ELR (cell line): ENCODE data around the gene CD180.
A peak's percentile ranks its signal among the peaks of the same experiment; 100 is the strongest.

ENCODE experiments used
- DNase-seq: peaks from one replicate; pipeline ENCODE4 v3.0.0-alpha.2; 2015; ENCODE audit warnings: low read depth

The CD180 gene

DNA sequence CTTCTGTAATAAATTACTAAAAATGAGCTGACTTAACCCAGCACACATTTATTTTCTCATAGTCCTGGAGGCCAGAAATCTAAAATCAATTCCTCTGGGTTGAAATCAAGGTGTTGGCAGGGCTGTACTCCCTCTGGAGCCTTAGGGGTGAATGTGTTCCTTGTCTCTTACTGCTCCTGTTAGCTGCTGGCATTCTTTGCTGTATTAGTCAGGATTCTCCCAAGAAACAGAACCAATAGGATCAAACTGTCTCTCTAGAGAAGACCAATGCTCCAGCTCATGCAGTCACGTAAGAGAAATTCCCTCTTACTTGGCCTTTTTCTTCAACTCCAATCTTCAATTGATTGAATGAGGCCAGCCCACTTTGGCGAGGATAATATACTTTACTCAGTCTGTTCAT is 15.3 kb upstream of the CD180 start:
- DNase-seq = peak; percentile 83

DNA sequence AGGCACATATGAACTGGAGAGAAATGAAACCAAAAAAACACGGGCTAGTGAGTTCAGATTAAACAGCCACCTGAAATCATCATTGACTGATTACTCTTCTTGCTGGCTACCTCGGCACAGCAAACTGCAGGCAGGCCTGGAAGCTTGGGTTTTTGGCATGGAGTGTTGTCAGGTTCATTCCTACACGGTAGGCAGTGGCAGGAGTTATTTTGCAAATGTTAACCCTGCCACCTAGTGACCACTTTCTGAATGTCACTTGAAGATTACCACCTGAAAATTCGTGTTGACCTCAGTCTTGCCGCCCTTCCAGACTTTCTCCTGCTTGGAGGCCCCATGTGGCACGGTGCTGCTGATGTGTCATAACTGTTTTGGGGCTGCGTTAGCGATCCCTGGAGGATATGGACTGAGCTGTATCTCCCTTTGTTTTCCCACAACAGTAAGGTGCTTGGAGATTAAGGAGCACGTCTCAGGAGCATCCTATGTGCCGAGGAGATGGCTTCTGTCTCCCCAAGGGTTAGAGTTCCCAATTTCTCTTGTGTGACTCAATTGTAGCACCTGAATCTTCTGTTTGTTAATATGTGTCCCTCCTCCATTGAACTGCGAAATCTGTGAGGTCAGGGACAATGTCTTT is 12.7 kb upstream of the CD180 start:
- peak; percentile 74 for DNase-seq

DNA sequence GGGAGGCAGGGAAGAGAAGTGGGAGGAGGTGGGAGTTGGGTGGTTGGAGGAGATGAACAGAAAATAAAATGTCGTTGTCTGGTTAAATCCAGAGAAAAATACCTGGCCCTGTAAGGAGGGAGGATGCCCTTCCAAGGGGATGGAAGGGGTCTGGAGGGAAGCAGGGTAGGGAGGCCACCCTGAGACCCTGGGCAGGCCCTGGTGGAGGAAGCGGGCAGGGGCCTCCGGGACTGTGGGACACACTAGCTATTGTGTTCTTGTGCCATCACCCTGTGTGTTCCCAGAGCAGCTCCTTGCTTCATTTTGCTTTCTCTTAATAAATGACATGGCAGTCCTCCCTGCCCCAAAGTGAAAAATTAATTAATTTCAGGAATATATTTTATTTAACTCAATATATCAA is 11.8 kb upstream of the CD180 start:
- no peak for DNase-seq

DNA sequence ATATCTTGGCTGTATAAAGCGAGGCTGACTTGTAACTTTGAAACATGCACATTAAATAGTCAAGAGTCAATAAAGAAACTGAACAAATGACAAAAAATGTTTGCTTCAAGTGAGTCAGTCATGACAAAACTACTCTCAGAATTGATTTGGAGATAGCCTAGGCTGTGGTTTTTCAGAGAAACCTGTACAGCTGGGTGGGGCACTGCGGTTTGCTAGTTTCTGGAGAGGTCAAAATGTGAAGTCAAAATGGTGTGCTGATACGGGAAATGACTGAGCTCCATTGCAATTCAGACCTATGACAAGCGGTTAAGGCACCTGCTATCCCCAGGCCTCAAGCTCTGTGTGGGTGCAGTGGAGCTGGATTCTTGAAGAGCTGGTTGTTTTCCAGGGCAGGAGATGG is 10.3 kb upstream of the CD180 start:
- peak; percentile 79 for DNase-seq

DNA sequence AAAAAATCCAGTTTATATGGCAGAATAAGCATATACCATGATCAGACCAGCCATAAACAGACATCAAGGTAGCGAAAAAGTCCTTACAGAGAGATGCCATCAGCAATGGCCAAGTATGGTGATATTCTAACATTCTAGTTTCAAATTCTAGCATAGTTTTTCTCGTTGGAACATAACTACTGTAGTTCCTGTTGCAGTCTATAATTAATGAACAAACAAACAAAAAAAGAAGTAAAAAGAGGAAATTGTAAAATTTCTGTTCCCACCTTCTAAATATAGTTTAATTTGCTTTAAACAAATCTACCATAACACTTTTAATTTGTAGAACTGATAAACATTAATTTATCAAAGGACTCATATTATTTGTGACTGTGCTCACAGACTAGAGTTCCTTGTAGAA is 9.9 kb upstream of the CD180 start:
- no peak for DNase-seq

DNA sequence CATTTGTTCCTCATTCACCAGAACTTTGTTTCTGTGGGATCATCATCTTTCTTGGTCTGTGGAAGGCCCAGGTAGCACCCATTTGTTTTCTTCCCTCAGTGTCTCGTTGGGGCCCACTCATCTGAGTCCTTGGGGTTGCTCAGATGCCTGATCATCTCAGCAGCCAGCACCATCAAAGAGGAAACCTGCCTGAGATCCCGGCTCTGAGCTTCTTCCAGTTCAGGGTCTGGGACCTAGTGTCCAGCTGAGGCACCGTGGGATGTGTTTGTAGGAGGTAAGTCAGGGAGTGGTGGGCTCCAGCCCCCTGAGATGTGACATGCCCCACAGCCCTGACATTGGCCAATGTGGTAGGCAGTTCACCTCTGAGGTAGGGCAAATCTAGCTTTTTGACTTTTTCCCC is 9.4 kb upstream of the CD180 start:
- no peak for DNase-seq

DNA sequence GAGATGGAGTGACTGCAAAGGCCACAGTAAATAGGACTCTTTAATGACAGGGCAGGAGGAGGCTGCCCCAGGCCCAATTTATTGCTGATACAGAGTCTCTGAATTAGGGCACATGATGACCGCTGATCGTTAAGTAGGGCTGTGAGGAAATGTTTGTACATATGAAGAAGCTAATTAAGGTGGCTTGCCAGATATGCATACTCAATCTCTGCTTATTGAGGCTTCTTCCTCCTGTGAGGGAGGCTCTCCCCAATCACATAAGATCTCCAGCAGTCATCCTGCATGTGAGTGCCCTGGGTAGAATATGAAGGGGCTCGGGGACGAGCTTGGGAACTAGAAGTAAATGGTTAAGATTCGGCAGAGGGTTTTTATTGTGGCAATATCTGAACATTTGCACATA is 8.2 kb upstream of the CD180 start:
- DNase-seq = no peak

DNA sequence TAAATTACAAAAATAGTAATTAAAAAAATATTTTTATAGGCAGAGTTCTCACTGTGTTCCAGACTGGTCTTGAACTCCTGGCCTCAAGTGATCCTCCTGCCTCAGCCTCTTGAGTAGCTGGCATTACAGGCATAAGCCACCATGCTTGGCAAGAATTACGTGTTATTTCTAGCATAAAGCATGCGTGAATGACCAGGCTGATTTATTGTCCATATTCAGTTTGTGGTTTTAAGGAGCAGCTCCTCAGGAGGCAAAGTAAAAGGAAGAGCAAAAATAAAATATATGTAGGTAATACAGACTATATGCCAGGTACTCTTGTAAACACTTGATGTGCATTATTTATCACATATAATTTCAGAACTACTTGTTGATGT is 7.1 kb upstream of the CD180 start:
- no peak for DNase-seq

DNA sequence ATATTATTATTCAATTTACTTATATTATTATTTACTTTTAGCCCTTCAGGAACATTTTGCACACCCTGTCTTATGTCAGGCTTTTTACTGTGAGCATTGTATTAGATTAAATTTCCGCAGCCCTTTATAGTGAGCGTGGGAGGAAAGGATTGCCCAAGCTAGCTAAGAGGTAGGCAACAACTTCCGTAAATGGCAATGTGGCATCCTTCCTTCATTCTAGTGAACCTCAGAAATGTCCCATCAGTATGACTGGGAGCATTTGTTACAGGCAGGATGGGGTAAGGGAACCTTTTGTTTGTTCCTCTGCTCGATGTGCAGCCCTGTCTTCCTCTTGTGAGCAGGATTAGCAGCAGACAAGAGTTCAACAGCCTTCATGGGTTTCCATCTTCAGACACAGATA is 6.2 kb upstream of the CD180 start:
- DNase-seq = no peak

DNA sequence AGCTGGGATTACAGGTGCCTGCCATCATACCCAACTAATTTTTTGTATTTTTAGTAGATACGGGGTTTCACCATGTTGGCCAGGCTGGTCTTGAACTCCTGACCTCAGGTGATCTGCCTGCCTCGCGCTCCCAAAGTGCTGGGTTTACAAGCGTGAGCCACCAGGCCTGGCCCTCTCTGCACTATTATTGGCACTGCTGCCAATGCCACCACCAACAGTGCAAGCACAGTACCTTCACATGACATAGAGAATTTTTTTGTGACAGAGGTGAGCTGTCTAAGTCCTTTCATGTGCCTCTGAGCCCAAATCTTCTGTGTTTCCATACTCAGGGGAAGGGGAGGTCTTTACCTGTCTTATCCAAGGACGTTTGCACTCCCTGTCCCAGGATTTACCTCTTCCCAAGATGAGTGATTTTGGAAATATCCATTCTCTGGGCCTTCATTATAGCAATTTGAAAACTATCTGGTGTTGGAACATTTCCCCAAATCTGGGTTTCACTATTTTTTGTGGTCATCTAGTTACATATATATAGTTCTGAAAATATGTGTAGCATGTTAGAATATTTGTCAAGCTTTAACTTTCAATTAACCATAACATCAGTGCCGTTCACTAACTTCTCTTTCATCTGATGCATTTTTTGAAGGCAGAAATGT is 5.4 kb upstream of the CD180 start:
- DNase-seq = no peak

DNA sequence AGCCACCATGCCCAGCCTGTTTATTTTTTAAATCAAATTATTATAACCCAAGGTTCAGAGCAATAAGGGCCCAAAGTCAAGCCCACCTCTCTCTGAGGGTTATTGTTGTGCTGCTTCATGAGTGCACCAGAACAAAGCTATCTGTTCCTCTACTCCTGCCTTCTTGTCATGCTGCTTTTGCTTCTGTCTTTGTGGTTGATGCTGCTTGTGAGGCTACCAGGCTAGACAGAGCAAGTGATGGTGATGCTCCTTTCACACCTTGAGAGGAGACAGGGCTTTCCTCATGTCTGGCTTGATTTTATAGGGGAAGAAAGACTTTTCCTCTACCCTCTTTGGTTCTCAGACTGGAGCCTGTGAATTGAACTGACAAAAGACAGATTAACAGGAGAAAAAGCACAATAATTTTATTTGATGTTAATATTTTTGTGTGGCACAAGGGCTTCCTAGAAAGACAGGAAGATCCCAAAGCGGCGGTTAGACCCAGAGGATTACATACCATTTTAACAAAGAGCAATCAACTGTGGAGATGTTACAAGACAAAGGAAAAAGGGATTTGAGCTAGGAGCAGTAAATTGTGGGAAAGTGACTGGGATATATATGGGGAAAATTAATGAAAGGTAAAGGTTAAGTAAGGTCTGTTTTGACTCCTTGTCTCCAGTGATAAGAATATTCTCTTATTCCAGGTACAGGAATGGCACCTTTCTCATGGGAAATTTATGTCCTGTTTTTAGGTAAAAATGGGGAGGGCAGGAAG is 4.4 kb upstream of the CD180 start:
- no peak for DNase-seq

DNA sequence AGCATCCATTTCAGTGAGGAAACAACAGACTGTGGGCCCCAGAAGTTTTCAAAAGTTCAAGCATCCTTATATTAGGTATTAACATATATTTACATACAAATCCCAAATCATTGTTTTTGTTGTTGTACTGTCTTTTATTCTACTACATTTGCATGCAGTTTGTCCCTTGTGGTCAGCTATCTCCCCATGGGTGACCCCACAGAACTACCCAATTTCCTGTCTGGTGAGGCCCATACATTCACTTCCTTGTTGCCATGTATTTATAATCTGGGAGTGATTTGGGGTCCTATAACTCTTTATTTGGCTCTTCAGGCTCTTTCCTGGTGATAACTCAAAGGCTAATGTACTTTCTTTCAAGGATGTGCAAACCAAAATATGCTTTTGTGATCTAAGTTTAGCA is 3.3 kb upstream of the CD180 start:
- no peak for DNase-seq

DNA sequence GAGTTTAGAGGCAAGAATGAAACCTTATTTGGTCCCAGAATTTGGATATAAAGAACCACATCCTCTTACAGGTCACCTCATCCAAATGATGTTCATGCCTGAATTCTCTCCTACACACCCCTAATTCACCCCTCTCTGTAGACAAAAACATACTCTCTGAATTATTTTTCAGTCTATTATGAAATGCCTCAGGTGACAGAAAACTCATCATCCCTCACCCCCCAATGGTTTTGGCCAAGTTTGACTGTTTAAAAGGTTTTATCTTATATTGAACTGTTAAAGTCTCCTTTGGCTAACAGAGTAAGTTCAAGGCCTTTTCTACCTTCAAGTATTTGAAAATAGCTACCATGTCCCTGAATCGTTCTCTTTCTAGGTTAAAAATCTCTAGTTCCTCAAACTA is 2.3 kb upstream of the CD180 start:
- DNase-seq = no peak

DNA sequence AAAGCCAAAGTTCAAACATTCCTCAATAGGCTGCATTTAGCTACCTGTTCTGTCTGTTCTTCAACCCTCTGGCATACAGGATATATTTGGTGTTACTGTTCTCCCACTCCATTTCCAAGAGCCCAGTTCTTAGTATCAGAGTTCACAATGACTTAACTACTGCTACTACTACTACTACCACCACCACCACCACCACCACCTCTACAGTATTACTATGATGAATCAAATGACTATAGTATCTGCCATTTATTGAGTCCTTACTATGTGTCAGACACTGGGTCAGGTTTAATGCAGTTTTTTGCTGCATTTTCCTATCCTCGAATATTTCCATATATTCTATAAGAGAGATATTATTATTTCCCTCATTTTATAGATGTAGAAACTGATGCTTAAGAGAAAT is 937 bp upstream of the CD180 start:
- no peak for DNase-seq

DNA sequence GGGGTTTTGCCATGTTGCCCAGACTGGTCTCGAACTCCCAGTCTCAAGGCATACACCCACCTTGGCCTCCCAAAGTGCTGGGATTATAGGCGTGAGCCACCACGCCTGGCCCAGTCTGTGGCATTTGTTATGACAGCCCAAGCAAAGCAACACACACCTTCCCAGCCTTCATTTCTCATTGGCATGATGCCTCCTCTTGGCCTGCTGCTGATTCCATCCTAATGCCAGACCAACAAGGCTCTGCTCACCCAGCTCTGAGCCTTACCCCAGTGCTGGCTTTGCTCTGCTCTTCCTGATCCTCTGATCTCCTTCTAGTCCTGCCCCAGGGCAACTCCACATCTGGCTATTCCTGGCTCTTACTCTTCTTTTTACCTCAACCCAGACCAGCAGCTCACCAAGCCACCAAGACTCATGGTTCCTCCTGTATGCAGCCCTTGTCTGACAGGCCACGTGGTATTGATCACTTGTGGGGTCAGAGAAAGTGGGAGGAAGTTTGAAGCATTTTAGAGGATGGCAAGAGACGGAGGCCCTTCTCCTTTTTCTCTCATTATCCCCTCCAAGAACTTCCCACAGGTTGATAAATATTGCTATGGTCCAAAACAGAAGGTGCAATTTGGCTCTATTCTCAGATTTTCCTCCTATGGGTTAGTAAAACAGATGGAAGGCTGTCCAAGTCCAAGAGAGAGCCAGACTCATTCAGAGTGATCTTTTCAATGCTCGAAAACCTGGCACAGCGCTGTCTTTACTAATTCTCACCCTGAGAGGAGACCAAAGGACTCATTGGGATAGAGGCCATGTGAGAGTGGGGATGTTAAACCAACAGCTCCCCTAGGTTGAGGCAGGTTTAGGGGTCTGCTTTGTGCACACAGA is 958 bp downstream of the CD180 start:
- no peak for DNase-seq

DNA sequence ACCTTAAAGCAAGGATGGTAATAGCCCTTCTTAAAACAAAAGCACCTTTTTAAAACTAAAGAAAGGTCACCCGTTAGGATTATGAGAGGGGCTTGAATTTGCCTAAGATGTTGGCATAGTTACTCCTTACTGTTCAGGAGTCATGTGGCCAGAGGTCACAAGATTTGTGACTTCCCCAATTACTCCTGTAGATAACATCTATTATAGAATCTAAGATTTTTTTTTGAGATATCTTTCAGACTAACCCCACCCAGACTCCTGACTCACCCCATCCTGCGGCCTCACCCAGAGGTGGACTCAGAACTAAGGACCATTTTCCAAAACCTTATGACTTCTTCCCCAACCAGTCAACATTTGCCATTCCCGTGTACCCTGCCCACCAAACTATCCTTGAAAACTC is 2.4 kb downstream of the CD180 start:
- DNase-seq = no peak

DNA sequence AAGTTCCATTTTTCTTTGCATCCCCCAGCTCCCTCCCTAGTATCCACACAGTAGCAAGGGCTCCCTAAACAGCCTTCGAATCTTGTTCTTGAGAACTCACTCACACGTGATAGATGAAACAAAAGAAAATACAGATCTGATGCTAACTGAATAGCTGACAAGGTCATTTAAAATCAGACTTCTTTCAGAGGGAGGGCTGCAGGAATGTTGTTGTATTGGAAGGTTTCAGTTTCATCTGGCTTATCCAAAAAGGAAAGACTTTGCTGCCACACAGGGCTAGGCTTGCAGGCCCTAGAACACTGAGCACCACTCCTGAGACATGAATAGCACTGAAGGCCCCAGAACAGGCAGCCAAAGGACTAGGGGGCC is 3.2 kb downstream of the CD180 start:
- no peak for DNase-seq

DNA sequence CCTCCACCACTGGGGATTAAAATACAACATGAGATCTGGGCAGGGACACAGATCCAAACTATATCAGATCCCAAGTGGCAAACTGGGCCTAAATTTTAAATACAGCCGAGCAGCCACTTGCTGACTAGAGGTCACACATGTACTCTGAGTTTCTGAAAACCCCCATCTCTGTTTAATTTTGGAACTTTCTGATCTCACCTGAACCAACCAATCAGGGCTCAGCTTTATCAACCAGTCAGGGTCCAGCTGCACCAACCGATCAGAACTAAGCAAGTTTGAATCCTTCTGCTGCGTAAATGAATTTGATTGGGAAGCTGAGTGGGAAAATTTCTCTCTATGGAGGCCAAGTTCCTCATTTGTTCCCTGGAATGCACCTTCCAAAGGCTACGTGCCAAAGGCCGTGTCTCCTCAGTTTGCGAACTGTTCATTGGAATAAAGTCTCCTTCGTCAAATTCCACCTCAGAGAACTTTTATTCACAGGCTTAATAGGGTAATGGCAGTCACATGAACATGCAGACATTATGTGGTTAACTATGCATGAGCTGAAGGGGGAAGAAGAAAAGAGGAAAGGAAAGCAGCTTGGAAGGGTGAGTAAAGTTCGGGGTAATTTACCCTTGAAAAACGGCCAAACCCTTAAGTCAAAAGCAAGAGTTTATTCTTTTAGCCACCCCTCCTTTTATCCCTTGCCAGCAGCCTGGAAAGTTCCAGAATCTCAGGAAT is 3.7 kb downstream of the CD180 start:
- DNase-seq = no peak

DNA sequence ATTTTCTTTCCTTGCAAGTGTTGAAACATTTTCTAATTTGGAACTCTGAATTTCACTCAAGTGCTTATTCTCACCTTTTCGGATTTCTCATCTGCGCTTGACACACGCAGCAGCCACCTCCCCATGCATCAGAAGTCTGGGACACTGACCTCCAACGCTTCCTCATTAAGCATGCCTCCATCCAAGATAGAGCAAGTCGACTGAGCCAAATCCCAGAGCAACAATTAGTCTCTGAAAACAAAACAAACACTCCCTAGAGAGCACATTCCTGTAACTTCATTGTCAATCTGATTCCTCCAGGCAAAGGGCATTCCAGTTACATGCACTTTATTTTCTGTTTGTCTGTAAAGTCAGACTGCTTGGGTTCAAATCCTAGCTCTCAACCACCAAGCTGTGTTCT is 5.7 kb downstream of the CD180 start:
- DNase-seq = no peak

DNA sequence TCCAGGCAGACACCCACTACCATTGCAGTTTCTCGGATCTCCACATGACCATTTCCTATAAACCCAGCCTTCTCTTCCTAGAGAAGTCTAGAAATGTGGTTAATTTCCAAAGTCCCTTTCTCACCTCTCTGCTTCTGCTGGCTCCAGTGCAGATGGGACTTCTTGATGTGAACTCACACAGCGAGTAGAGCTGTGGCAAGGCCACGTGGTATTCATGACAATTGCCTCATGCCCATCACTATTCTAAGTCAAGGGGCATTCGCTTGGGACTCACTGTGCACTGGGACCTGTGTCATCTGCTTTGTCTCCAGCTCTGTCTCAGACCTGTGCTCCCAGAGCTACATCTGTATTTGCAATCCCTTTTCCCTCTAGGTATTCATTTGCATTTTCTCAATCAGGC is 6.2 kb downstream of the CD180 start:
- DNase-seq = no peak

DNA sequence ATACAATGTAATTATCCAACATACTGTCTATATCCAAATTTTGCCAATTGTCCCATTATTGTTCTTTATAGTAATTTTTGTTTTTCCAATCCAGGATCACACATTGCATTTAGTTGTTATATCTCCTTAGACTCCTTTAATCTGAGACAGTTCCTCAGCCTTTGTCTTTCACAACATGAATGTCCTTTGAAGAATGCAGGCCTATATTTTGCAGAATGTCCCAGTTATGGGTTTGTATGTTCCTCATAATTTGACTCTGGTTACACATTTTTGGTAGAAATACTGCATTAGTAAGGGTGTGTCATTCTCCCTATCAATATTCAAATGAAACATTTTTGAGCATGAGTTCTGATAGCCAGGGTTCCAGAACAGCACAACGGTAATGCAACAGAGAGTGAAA is 6.7 kb downstream of the CD180 start:
- no peak for DNase-seq

DNA sequence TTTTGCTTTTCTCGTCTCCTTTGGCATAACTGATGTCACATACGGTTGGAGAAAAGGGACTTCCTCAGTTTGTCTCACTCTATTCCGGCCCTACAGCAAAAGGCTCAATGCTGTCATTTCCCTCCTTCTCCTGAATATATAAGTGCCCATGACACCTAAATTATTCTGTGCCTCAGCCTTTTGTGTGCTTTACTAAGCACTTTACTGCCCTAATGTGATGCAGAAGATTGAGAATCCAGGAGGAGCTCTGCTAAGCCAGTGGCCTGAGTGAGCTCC is 7.6 kb downstream of the CD180 start:
- no peak for DNase-seq
